CD4-positive, alpha-beta T cell treated with Interleukin-1 beta for 1 hour (primary cell): ENCODE results near the gene IFNL3.

Source experiments
- DNase-seq, 2 donors: peaks; one replicate each; pipeline ENCODE4 v3.0.0-alpha.2; 2020 to 2022

Gene IFNL3

GRCh38 chr19:39212375-39212742 is 32.4 kb downstream of the IFNL3 start:
- DNase-seq, result peak; percentile 48 to 71

- no peak for DNase-seq
Observed at GRCh38 chr19:39211731-39212374, 33.0 kb downstream of the IFNL3 start.

- DNase-seq, result no peak
Observed at GRCh38 chr19:39209196-39209595, 35.6 kb downstream of the IFNL3 start.

- DNase-seq, result no peak
Observed at GRCh38 chr19:39208175-39208795, 36.5 kb downstream of the IFNL3 start.

GRCh38 chr19:39207293-39207836 is 37.4 kb downstream of the IFNL3 start:
- no peak for DNase-seq

DNA sequence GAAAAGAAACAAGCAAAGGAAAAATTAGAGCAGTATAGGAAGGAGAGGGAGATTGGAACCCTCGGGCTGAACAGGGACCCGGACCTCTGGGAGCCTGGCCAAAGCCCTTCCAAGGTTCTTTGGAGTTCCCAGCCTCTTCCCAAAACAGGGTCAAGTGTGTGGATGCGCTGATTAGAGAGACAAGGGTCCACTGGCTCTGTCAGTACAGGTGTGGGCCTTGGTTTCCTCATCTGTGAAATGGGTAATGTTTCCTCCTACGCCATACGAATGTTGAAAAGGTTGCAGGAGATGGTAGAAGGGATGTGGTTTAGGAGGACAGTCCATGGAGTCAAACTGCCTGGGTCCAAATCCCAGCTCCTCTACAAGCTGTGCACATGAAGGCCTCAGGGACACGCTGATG is 38.7 kb downstream of the IFNL3 start:
- DNase-seq, result no peak

DNA sequence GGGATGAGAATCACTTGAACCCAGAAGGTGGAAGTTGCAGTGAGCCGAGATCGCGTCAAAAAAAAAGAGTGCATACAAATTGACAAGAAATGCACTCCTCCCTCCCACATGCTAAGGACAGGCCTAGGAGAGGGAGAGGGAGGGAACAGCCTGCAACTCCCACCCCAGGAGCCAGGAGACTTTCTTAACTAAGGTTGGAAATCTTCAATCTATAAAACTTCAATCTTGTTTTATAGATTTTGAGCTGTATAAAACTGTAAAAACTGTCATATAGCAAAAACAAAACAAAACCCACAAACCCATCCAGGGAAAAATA is 39.4 kb downstream of the IFNL3 start:
- DNase-seq, result no peak

- DNase-seq, result no peak
Observed at GRCh38 chr19:39203372-39204341, 41.1 kb downstream of the IFNL3 start, which contains the start of gene SYCN. TSS of gene SYCN (minus strand) at chr19:39204263. CDS start at chr19:39204254, 9 bp downstream.

GRCh38 chr19:39202998-39203355 is 41.8 kb downstream of the IFNL3 start:
- DNase-seq, result no peak

GRCh38 chr19:39200803-39201115 is 44.0 kb downstream of the IFNL3 start:
- no peak for DNase-seq

DNA sequence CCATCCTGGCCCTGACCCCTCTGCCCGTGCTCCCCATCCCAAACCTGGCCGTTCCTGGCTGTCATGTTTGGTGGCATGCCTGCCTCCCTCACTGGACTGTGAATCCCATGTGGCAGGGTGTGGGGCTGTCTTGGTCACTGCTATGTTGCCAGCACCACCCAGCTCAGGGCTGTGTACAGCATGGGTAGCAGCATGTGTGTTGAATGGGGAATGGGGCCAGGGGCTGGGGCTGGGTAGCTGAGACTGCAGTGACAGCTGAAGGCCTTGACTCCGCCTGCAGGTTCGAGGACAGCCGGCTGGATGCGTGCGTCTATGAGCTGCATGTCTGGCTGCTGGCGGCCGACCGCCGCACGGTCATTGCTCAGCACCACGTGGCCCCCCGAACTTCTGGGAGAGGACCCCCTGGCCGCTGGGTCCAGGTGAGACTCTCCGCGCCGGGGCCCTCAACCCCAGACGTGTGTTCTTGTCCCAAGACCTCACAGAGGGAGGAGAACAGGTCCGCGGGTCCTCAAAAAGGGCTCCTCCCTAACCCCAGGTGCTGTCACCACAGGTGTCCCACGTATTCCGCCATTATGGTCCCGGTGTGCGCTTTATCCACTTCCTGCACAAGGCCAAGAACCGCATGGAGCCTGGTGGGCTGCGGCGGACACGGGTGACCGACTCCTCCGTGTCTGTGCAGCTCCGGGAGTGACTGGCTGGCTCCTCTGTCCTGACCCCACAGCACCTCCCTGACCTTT is 44.6 kb downstream of the IFNL3 start:
- no peak for DNase-seq

- DNase-seq, result no peak
Observed at GRCh38 chr19:39199025-39199424, 45.8 kb downstream of the IFNL3 start.

GRCh38 chr19:39197808-39198207 is 47.0 kb downstream of the IFNL3 start:
- DNase-seq, result no peak

DNA sequence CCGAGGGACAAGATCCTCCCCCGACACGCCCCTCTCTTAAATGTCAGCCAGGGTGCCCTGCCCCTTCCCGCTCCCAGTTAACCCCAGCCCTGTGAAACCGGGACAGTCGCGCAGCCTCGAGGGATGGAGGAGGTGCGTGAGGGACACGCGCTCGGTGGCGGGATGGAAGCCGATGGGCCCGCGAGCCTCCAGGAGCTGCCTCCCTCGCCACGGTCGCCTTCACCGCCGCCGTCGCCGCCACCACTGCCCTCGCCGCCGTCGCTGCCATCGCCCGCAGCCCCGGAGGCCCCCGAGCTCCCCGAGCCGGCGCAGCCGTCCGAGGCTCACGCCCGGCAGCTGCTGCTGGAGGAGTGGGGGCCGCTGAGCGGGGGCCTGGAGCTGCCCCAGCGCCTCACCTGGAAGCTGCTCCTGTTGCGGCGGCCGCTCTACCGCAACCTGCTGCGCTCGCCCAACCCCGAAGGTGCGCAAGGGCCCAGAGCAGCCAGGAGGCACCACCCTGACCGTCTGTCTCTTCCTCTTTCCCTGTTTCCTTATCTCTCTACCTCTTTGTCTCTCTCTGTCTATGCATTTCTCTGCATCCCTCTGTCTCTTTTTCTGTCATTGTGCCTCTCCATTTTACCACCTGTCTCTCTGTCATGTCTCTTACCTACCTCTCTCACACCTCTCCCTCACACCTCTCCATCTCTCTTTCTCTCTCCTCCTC is 47.8 kb downstream of the IFNL3 start, which contains the start of gene NCCRP1:
Gene NCCRP1, plus strand, starts transcription at position 105 of the 703 bp plus-strand sequence. Its CDS starts 19 bp downstream, at position 124.
- no peak for DNase-seq

DNA sequence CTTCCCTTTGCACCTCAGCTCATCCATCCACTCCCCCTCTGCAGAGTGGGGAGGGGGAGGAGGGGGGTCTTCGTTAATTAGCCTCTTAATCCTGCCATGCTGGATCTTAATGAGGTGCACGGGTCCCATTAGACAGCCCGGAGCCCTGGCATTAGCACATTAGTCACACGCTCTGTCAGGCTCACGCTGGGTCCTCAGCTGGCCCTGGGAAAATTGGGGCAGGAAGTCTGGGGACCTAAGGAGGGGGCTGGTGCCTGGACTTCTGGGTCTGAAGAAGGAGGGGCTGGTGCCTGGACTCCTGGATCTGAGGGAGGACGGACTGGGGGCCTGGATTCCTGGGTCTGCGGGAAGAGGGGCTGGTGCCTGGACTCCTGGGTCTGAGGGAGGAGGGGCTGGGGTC is 48.5 kb downstream of the IFNL3 start:
- DNase-seq, result no peak

GRCh38 chr19:39195755-39196154 is 49.1 kb downstream of the IFNL3 start:
- peak in 1 of 2 donors; percentile 19 for DNase-seq

- DNase-seq, result no peak
Observed at GRCh38 chr19:39194832-39195542, 49.8 kb downstream of the IFNL3 start.

DNA sequence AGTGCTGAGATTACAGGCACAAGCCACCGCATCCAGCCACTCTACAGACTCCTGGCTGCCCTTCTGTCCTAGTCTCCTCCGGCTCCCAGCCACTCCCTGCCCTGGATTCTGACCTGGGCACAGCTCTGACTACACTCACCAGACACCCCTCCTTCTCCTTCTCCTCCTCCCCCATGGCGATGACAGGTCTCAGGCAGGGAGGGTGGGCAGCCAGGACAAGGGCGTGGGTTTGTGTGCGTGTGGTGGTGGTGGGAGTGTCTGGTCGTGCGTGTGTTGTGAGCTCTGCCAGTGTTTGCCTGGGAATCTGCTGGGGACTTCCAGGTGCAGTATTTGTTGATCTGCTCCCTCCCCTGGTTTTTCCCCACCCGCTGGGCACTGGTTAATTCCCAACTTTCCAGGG is 51.0 kb downstream of the IFNL3 start:
- no peak for DNase-seq
